Measurements from ENCODE around the gene TRPM5.

The TRPM5 gene

GRCh38 chr11:2470495-2470894 is 26.2 kb upstream of the TRPM5 start:
- DNase-seq (ENCODE audit: low spot score) = no peak

GRCh38 chr11:2468363-2469235 is 24.3 kb upstream of the TRPM5 start:
- no peak for DNase-seq (ENCODE audit: low spot score)

- no peak for DNase-seq (ENCODE audit: low spot score)
These were observed 23.4 kb upstream of the TRPM5 start for GRCh38 chr11:2467695-2468055.

DNA sequence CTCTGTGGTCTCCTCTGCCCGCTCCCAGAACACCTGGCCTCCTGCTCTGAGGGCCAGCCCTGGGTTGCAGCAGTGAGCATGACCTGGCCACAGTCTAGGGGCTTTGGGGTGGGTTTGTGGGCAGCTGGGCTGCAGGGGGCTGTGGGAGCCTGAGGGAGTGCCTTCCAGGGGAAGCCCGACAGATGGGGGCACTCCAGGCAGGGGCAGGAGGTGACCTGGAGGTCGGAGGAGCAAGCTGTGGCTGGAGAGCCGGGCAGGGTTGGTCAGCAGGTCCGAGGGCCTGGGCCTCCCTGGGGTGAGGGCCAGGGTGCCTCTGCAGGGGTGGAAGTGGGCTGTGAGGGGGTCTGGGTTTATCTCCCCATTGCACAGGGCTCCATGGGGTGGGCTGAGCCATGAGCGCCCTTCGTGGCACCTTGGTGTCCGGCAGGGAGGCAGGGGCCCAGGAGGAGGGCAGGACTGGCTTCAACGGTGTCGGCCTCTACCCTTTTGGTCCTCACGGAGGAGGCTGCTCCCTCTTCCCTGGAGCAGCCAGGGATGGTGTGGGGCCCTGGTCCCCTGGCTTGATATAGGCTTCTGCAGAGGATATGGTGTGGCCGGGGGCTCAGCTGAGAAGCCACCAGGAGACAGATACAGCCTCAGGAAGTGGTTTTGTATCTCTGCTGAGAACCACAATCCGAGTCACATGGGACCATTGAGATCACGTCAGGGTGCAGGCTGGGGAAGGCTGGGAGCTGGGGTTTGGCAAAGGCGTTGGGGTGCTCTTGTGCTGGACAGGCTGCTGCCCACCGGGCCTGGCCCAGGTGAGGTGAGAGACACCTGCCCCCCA is 22.8 kb upstream of the TRPM5 start:
- DNase-seq (ENCODE audit: low spot score) = peak; percentile 41

GRCh38 chr11:2466069-2466801 is 21.9 kb upstream of the TRPM5 start:
- no peak for DNase-seq (ENCODE audit: low spot score)

DNA sequence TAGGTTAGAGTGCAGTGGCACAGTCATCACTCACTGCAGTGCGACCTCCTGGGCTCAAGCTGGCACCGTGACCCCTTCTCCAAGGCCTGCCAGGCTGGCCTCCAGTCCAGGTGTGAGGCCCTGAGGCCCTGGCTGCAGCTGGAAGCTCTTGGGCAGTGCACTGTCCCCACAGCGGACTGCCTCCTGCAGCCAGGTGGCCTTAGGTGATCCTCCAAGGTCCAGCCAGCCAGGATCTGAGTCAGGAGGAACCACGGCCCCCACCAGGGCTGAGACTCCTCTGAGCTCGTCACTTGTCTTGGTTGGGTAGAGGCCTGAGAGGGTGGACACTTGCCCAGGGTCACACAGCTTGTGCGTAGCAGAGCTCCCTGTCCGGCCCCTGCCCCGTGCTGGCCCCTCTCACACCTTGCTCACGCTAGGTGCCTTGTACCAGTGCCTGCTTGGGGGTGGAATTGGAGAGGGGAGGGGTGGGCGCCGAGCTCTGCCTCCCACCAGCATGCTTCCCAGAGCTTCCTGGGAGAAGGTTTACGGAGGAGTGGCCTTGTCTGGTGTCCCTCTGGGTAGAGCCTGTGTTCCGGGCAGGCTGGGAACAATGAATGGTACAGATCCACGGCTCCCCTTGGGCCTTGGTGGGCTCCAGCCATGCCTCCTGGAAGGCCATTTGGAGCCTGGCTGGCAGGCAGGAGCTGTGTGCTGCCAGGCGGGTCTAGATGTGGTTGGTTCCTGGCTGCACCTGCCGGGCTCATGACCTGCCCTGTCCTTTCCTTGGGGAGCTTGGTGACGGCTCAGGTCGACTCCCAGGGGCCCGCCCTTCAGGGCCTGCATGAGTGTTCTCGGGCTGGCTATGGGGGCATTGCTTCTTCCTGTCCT is 21.1 kb upstream of the TRPM5 start:
- no peak for DNase-seq (ENCODE audit: low spot score)

DNA sequence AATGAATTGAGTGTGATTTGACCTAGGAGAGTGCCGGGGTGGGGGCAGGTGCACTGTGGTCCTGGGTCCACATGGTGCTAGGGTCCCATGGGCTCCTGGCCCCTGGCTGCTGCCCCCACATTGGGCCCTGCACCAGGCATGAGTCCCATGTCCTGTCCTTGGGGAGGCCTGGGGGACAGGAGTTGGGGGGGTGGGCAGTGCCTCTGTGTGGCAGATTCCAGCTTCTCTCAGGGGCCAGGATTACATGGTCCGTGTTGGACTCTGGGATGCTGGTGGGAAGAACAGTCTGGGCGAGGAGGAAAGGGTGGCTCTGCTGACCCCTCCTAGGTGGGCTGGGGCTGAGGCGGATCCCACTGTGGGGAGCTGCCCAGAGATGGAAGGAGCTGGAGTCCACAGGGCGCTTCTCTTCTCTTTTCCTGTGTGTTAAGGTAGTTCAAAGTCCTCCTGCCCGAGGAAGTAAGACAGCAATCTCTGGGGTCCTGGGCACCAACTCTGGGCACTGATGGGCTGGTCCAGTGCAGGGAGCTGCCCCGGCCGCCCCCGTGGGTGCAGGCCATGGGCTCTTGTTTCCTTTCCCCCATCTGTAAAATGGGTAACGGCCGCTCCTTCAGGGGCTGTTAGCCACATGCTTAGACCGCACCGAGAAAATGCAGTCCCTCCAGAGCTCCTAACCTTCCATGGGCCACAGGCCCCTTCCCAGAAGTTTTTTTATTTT is 20.3 kb upstream of the TRPM5 start:
- no peak for DNase-seq (ENCODE audit: low spot score)

- no peak for DNase-seq (ENCODE audit: low spot score)
These were observed 19.5 kb upstream of the TRPM5 start for GRCh38 chr11:2463766-2464277.

DNA sequence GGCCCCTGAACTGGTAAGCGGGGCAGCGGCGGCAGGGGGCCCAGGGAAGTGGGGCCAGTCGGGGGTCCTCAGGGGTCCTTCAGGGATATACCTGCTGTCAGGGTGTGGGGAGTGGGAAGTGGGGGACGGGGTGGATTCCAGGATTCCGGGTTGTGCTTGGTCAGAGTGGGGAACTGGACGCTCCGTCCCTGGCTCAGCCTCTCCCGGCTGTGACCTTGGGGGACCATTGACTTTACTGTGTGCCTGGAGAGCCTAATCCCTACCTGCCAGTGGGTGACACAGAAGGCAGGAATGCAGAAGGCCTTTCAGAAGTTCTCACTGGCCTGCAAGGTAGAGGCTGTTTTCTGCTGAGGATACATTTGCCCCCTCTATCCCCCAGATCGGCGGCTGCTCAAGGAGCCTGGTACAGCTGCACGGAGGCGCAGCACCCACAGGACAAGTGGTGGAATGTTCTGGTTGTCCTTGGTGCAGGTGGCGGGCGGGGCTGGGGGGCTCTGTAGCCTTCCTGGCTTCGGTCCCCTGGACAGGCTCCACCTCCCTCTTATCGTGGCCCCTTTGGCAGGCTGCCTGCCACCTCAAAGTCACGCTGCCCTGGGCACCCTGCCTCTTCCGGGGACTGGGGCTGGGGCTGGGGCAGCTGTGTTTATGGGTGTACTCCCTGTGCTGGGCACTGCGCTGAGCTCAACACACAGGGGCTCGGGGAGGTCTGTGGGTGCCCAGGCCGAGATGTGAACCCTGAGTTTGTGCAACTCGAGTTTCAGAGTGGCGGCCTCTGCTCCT is 18.9 kb upstream of the TRPM5 start:
- DNase-seq (ENCODE audit: low spot score) = peak; percentile 52

GRCh38 chr11:2462543-2462985 is 18.2 kb upstream of the TRPM5 start:
- no peak for DNase-seq (ENCODE audit: low spot score)

DNA sequence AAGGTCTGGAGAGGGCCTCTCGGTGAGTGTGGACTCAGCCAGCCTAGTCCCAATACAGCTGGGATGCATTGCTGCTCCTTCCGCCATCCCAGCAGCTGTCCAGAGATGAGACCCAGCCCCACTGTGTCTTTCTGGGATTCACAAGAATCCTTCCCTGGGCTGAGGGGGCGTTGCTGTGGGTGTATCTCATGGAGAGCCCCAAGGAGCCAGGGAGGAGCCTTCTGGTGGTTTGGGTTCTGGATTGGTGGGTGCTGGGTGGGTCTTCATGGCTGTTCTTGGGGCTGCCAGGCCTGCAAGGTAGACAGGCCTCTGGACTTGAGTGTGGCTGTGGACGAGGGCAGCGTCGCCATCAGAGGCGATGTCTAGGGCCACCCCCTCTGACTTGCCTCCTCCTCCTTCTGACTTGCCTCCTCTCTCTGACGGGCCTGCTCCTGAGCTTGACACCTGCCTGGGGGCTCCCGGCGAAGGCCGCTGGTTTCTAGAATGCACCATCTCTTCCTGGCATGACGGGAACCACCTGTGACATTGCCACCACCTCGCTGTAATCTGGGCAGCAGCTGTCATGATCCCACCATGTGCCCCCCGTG is 17.7 kb upstream of the TRPM5 start:
- peak; percentile 22 for DNase-seq (ENCODE audit: low spot score)

DNA sequence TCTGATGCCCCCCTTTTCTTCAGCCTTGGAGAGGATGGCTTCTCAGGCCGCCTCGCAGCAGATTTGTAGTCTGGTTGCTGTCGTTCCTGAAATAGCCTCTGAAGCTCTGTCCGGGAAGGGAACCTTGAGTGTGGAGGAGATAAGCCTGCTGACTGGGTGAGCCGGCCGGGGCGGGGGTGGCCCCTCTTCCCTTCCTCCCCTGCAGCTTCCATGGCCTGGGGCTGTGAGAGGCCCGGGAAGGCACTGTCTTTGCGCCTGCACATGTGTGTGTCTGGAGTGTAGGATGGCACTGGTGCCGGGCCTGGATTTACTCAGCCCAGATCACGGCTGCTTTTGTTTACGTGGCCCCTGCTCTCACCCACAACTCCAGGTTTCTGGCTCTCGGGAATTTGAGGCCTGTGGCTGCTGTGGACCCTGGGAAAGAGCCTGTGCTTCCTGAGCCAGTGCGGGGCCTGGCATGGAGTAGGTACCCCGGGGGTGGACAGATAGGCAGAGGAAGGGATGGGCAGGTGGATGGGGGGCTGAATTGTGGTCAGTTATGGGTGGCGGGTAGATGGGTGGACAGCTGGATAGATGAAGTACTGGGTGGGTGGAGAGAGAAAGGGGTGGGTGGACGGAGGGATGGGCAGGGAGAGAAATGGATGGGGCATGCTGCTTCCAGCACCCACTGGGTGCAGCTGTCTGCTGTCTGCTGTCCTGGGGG is 17.1 kb upstream of the TRPM5 start:
- no peak for DNase-seq (ENCODE audit: low spot score)

- DNase-seq (ENCODE audit: low spot score) = peak; percentile 16
These were observed 16.4 kb upstream of the TRPM5 start for GRCh38 chr11:2460540-2461252.

GRCh38 chr11:2459796-2460531 is 15.7 kb upstream of the TRPM5 start:
- peak; percentile 12 for DNase-seq (ENCODE audit: low spot score)

DNA sequence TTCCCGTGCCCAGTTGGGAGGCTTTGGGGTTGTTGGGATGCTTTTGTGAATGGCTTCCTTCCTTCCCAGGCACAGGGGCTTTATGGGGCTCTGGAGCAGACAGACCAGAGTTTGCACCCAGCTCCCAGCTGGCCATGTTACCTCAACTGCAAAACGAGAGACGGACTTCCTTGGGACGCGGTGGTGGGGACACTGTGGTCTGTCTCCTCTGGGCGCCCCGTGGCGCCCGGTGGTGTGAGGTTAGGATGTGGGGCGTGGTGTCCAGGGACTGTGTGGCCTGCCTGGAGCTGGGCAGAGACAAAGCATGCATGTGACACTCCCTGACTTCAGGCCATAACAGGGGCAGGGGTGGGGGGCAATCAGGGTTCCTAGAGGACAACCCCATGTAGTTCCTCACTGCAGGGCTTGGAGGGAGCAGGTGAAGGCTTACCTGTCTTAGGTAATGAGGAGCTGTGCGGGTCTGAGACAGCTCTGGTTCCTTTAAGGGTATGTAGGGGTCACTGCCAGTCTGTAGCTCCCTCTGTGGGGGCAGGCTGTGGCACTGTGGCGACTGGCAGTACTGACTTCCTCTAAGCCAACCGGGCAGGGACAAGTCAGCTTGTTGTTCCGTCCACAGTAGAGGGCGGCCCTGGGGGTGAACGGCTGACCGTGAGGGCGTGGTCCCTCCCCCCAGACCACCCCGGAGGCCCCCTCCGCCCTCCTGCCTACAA is 14.9 kb upstream of the TRPM5 start:
- no peak for DNase-seq (ENCODE audit: low spot score)

- no peak for DNase-seq (ENCODE audit: low spot score)
These were observed 14.0 kb upstream of the TRPM5 start for GRCh38 chr11:2458321-2458720.

DNA sequence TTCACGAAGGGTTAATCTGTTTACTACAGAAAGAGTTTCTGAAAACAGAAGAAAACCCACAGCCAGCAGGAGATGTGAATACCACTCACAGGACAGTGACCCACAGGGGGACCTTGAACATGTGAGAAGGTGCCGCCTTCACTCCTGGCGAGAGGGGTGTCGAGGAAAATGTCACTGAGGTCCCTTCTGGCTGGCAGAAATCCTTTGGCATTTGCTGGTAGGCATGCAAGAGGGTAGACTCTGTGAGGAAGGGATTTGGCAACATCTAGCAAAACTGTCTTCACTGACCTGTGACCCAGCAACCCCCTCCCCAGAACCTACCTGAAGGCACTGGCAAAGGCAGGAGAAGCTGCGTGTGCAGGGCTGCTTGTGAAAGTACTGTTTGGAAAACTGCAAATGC is 9.1 kb upstream of the TRPM5 start:
- DNase-seq (ENCODE audit: low spot score) = no peak

Data from NAMALWA (cell line).